ENCODE results near the gene GATAD2B.
"Not testable (repeated sequence)": the region's sequence is repeated elsewhere in the genome, so short reads cannot be mapped to it uniquely, and the experiment has no call there.

GATAD2B gene

DNA sequence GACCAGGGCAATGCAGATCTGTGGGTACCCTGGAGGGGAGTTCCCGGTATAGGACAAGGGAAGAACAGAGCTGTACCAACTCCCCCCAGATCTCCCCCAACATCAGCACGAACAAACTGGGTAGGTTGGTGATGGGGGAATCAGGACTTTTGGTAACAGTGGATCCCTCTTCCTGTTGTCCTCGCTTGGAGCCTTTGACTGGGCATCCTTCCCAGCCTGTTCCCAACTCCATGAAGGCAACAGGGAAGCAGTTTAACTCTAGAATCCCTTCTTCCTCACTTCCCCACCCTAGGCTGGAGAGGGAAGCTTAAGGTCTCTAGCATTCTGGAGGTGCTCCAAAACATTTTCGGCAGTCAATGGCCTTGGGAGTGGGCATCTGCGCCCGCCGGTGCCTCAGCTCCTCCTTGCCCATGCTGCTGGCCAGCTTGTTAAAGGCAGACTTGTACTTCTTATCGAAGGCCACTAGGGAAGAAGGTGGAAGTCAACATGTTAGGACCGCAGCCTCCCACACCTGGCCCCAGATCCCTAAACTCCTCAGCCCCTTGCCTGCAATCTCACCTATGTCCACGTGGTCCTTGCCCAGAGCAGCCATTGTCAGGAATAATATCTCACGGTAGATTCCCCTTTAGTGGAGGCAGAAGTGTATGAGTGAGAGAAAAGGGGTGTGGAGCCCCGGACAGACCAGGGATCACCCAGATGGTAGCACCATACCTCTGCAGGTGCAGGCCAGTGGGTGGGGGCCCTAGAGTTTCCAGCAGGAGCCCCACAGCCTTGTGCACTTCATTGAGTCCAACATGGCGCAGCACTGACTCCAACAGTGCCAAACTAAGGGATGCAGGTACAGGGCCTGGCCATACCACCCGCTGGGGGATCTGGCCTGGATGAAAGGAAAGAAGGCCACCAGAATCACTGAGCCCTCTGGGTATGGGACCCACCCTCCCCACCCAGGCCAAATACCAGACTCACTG is 7.5 kb upstream of the GATAD2B start:
- DNase-seq (ENCODE audit: low read depth in 2 of 2), result no peak

DNA sequence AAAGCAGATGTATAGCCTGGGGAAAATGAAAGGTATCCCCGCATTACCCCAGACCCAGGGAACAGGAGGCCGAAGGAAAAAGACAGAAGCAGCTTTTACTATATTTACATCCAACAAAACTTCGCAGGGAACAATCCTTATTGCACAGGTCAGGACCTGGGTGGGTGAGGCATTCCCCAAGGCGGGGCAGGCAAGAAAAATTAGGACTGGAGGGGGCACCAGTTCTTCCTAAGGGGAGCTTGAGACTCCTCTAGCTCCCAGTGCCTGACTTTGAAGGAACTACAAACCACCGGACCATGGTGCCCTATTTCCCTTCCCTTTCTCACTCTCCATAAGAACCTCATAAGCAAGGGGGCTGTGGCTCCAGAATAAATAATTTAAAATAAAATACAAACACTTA is 6.7 kb upstream of the GATAD2B start:
- DNase-seq (ENCODE audit: low read depth in 2 of 2), result no peak

DNA sequence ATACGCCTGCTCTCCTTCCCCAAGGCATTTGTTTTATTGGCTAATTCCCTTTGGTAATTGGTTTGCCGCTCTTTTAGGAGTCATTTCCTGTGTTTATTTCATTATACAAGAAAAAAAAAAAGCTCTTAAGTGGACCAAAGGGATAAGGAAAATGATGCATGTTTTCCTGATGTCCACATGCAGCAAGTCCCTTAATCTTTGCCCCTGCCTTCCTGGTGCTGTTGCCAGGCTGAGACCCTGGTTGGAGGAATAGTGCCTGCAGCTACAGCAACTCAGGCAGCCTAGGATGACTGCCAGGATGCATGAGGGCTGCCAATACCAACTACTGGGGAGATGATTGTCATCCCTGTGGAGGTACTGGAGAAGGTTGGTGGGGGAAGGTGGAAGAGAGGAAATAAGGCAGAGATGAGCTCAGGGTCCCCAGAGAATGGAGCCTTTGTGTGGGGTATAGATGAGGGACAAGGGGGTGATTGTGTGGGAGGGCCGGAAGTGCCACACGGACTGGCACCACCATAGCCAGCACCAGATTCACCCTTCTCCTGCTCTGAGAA is 6.1 kb upstream of the GATAD2B start:
- DNase-seq (ENCODE audit: low read depth in 2 of 2), result no peak

DNA sequence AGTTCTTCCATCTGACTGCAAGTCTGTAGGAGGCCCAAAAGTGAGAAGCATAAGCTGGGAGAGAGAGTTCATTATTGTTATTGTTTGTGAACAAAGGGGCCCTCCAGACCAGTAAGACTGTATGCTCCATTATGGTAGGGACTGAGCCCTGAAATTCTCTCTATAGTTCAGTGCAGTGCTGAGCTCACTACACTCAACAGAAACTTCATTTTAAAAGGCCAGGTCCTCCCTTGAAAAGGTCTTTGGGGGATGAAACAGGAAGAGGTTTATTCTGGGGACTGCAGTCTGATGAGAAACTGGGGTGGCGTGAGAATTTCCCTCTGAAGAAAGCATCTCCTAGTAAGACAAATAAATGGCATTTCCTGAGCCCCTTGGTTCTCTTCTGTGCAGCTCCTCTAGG is 5.5 kb upstream of the GATAD2B start:
- no peak for DNase-seq (ENCODE audit: low read depth in 2 of 2)

DNA sequence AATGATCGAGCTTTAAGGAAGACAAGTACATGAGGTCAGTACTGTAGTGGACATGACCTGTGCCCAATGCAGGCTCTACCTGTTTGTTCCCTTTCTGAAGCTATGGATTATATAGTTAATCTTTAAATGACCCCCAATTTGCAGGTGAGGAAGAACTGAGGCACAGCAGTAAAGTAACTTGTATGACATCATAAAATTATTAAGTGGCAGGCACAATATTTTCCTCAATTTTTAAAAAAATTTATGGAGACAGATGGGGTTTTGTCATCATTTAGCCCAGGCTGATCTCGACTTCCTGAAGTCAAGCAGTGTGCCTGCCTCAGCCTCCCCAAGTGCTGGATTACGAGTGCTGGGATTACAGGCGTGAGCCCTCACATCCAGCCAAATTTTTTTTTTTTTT is 3.6 kb upstream of the GATAD2B start:
- no peak for DNase-seq (ENCODE audit: low read depth in 2 of 2)

DNA sequence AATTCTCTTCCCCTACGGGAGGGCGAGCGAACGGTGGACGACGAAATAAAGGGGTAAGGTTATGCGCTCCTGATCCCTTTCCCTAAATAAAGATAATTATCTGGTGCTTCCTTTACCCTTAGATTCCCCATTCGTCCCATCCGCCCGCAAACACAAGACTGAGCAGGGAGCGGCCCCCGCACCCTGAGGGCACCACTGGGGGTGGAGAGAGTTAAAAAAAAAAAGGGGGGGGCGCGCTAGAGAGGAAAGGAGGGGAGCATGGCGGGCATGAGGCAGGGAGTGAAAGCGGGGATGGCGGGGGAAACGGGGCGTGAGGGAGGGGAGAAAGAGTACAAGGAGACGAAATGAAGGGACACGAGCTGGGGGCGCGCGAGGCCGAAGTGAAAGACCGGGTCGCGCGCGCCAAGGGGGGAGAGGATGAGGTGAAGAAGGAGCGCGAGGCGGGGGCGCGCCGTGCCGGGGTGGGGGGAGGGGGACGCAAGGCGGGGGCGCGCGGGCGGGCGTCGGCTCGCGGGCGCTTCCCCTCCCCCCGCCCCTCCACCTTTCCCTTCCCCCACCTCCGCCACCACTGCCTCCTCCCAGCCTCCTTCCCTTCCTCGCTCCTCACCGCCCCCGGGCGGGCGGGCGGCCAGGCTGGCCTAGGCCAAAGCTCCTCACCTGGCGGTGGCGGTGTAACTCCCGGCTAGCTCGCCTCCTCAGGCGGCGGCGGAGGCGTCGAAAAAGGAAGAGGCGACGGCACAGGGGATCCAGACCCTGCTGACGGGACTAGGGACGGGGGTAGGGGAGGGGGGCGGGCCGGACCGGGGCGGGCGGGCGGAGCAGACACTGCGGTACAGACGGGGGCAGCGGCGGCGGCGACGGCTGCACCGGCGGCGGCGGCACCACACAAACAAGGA is 448 bp downstream of the GATAD2B start:
- peak in 1 of 2 donors; percentile 21 for DNase-seq (ENCODE audit: low read depth in 2 of 2)

DNA sequence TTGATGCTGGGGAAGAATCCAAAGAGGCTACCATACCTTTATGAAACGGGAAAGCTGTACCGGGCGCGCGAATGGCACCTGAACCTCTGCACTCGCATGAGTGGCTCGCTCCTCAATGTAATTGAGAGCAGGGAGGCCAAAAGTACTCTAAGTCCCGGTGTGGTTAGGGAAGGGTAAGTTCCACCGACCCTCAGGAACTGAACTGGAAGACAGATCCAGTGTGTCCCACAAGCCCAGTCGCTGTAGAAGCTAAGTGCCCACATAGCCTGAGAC is 1.0 kb downstream of the GATAD2B start:
- DNase-seq (ENCODE audit: low read depth in 2 of 2), result no peak

DNA sequence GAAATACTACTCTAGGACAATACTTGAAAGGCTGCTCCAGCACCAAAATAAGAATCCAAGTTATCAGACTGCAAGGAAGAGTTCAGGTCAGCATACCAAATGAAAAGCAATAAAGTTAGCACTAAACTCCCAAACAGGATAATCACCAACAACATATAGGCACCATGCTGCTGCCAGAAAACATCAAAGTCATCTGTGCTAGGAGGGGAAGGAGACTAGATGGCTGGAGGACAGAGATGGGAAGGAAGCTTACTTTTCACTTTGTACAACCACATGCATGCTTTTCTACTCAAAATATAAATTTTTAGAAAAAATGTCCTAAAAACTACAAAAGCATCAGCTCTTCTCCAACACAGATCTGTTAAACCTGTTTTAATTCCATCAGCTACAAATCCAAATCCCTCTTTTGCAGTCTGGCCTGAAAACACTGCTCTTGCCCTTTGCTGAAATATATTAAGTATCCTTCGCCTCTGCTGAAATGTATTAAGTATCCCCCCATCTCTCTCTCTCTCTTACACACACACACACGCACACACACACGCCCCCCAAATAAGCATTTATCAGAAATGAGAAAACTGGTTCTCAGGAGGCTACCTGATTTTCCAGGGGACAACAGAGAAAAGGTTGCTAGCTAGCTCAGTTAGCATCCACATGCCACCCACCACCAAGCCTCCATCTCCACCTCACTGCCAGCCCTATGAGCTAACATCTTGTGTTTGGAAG is 1.5 kb downstream of the GATAD2B start:
- DNase-seq (ENCODE audit: low read depth in 2 of 2), result no peak

DNA sequence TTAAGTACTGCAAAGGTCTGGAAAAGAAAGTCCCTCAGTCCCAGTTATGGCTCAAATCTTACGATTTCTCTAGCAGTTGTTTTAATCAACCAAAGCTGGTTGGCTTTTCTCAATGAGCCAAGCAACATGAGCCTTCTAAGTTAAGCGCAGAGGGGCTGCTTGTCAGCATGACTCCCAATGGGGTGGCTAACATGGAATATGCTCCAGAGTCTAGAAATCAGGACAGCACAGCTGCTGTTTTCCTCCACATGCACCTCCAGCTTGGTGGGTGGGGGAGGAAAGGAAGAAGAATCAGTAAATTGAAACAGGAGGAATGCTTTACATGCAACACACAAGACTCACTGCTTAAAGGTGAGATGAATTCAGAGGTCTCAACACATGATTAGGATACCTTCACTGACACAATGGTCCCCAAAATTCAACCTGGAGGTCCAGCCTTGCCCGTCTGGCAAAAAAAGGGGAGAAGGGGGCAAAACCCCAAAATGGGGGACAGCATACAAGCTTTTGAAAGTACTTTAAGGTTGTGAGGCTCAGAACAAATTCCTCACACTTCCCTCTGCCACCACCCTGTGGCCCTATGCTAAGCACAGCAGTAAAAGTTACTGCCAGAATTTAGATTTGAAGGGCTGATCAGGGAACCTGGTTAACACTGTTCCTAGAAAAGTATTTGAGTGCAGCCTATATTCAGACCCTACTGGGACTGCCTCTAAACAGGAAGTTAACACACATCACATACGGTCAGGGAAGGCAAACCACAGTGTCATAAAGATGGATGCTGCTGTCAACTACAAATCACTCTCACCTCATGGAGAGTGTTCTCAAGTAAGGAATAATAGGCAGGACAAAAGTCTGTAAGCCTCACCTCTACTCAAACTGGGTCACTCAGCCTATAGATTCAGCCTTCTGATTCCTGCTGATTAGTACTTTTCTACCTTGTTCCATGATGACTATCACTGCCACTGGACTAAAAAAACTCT is 2.6 kb downstream of the GATAD2B start:
- DNase-seq (ENCODE audit: low read depth in 2 of 2), result no peak

DNA sequence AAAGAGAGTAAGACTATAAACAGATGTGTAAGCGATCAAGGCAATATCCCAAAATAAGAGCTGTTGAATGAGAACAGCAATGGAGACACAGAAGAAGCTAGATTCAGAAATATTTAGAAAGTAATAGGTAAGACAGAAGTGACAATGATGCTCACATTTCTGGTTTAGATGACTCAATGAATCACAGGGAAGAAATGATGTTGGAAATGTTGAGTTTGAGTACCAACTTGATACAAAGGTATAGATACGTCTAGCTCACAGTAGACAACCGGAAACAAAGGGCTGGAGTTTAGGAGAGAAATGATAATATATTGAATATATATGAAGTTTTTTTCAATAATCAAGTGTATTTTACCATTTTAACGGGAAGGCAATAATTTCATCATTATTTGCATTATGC is 6.5 kb downstream of the GATAD2B start:
- no peak for DNase-seq (ENCODE audit: low read depth in 2 of 2)

DNA sequence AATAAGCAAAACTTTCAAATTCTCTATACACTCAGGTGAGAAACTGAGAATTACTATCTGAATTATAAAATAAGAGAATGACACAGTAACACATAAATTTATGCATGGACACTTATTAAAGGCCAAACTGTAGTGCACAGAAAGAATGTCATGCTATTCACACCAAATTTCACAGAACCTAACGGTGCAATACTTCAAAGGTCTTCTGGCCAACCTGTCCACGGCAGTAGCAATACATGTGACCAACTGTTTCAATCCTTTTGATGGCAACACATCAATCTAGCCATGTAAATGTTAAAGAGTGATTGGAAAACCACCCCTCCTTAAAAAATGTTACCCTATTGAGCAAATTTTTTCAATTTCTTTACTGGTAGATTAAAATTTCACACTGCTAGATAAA is 10.4 kb downstream of the GATAD2B start:
- DNase-seq (ENCODE audit: low read depth in 2 of 2), result no peak

DNA sequence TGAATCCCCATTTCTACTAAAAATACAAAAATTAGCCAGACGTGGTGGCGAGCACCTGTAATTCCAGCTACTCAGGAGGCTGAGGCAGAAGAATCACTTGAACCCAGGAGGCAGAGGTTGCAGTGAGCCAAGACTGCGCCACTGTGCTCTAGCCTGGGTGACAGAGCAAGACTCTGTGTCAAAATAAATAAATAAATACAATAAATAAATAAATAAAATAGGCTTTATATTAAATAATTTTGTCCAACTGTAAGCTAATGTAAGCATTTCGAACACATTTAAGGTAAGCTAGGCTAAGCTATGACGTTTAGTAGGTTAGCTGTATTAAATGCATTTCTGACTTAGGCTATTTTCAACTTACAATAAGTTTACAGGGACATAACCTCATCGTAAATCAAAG is 12.2 kb downstream of the GATAD2B start:
- DNase-seq (ENCODE audit: low read depth in 2 of 2), result not testable (repeated sequence)

DNA sequence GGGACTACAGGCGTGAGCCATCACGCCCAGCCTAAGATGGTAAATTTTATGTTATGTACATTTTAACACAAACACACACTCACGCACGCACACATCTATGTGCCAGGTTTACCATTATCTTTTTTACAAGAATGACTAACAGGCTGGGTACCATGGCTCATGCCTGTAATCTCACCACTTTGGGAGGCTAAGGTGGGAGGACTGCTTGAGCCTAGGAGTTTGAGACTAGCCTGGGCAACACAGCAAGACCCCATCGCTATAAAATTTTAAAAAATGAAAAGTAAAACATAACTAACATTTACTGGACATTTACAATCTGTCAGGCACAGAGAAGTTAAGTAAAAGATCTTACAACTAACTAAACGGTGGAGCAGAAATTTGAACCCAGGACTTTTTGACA is 14.7 kb downstream of the GATAD2B start:
- no peak for DNase-seq (ENCODE audit: low read depth in 2 of 2)

DNA sequence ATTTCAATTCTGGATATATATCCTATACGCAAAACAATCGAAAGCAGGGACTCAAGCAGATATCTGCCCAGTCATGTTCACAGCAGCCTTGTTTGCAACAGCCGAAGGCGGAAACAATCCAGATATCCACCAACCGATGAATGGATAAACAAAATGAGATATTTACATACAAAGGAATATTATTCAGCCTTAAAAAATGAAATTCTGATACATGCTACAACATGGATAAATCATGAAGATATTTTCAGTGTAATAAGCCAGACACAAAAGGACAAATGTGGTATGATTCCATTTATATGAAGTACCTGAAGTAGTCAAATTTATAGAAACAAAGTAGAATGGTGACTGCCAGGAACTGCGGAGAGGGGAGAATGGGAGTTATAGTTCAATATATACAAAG is 15.6 kb downstream of the GATAD2B start:
- DNase-seq (ENCODE audit: low read depth in 2 of 2), result no peak

DNA sequence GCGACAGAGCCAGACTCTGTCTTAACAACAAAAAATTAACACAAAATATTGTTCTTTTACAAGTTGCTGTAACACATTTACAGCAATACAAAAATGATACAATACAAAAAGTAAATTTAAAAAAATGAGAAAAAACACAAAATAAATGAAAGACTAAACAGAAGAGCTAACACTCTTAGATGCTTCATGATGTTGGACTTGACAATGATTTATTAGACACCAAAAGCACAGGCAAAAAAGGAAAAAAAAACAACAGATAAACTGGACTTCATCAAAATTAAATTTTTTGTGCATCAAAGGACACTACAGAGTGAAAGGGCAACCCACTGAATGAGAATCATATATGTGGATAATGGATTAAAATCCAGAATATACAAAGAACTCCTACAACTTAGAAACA is 16.4 kb downstream of the GATAD2B start:
- no peak for DNase-seq (ENCODE audit: low read depth in 2 of 2)

DNA sequence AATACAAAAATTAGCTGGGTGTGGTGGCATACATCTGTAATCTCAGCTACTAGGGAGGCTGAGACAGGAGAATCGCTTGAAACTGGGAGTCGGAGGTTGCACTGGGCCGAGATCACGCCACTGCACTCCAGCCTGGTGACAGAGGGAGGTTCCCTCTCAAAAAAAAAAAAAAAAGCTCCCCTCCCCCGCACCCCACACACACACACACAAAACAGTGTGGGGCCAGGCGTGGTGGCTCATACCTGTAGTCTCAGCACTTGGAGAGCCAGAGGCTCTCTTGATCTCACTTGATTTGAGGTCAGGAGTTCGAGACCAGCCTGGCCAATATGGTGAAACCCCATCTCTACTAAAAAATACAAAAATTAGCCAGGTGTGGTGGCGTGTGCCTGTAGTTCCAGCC is 16.9 kb downstream of the GATAD2B start:
- not testable (repeated sequence) for DNase-seq (ENCODE audit: low read depth in 2 of 2)

DNA sequence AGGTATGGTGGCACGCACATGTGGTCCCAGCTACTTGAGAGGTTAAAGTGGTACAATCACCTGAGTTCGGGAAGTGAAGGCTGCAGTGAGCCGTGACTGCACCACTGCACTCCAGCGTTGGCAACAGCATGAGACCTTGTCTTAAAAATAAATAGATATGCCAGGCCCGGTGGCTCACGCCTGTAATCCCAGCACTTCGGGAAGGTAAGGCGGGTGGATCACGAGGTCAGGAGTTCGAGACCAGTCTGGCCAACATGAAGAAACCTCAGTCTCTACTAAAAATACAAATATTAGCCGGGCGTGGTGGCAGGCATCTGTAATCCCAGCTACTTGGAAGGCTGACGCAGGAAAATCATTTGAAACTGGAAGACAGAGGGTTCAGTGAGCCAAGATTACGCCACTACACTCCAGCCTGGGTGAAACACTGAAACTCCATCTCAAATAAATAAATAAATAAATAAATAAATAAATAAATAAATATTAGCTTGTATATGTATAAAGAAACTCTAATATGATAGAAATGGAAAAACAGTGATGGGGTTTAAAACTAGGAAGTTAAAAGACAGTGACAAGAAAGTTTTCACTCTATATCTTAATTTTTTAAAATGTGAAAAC is 18.8 kb downstream of the GATAD2B start:
- DNase-seq (ENCODE audit: low read depth in 2 of 2), result no peak

DNA sequence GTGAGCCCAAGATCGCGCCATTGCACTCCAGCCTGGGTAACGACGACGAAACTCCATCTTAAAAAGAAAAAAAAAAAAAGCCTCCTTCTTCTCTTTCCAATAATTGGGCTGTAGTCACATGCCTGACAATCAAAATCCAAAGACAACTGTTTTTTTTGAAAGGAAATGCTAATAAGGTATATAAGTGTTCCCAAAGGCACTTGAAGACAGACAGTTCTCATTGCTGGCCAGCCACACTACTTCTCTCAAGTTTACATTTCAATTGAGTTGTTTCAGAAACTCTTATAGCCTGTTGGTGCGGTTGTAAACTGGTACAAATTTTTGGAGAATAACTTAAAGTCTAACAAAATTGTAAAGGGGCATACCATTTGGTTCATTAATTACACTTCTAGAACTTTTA is 23.3 kb downstream of the GATAD2B start:
- no peak for DNase-seq (ENCODE audit: low read depth in 2 of 2)

DNA sequence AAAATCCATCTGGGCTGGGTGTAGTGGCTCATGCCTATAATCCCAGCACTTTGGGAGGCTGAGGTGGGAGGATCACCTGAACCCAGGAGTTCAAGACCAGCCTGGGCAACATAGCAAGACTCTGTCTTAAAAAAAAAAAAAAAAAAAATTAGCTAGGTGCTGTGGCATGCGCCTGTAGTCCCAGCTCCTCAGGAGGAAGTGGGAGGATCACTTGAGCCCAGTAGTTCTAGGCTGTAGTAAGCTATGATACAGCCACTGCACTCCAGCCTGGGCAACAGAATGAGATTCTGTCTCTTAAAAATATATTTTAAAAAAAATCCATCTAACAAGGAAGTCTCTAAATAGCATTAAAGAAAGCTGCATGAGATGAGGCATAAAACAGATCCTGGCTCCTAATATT is 26.9 kb downstream of the GATAD2B start:
- DNase-seq (ENCODE audit: low read depth in 2 of 2), result not testable (repeated sequence)

DNA sequence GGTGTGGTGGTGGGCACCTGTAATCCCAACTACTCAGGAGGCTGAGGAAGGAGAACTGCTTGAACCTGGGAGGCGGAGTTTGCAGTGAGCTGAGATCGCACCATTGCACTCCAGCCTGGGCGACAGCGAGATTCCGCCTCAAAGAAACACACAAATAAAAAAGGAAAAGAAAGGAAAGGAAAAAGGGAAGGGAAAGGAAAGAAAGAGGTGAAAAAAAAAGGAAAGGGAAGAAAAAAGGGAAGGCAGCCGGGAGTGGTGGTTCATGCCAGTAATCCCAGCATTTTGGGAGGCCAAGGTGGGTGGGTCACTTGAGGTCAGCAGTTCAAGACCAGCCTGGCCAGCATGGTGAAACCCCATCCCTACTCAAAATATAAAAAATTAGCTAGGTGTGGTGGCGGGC is 31.7 kb downstream of the GATAD2B start:
- not testable (repeated sequence) for DNase-seq (ENCODE audit: low read depth in 2 of 2)

Data from stimulated activated CD8-positive, alpha-beta memory T cell treated with anti-CD3 and anti-CD28 coated beads, Interleukin-7, amount 100 ng/mL, for 4 hours (primary cell).